Measurements from ENCODE around the gene TAGLN.

TAGLN gene

GRCh38 chr11:117177534-117178209 lies 21.5 kb upstream of the TAGLN start:
- Histone ChIP-seq H4K20me1 (ENCODE audit: insufficient read depth, low read length) (no peaks in the 10 kb centered on the region), H3K9me3 (replicated peaks; ENCODE audit: insufficient read depth, low read length) (no peaks in the 10 kb centered on the region), H3K9me2 (replicated peaks; ENCODE audit: insufficient read depth, low read length) (no peaks in the 10 kb centered on the region), H3K36me3 (replicated peaks; ENCODE audit: insufficient read depth, low read length) (no peaks in the 10 kb centered on the region), H3K27ac (ENCODE audit: low read length) (peak overlapping the region; percentile 18; the same call in 1 of the 2 replicates), H3K27me3 (replicated peaks; ENCODE audit: insufficient read depth, low read length) (no peaks in the 10 kb centered on the region), H3K9ac (ENCODE audit: low read length) (peak overlapping the region; percentile 77; the same call in 1 of the 2 replicates), H3K4me2 (ENCODE audit: low read depth, low read length) (peak overlapping the region; percentile 89), H3K4me3 (ENCODE audit: low read length) (peak overlapping the region; percentile 94), H3K79me2 (ENCODE audit: low read length) (no peaks in the 10 kb centered on the region), H3K4me1 (ENCODE audit: low read length) (peaks cover 15% of the 10 kb centered on the region), H3F3A (ENCODE audit: insufficient read depth, low read length) (0 out of 2 replicates have a peak, but pooled peaks cover 7% of the 10 kb centered on the region), H2AFZ (ENCODE audit: low read length) (peak overlapping the region; percentile 83)
- TF ChIP-seq, protein P1, sequence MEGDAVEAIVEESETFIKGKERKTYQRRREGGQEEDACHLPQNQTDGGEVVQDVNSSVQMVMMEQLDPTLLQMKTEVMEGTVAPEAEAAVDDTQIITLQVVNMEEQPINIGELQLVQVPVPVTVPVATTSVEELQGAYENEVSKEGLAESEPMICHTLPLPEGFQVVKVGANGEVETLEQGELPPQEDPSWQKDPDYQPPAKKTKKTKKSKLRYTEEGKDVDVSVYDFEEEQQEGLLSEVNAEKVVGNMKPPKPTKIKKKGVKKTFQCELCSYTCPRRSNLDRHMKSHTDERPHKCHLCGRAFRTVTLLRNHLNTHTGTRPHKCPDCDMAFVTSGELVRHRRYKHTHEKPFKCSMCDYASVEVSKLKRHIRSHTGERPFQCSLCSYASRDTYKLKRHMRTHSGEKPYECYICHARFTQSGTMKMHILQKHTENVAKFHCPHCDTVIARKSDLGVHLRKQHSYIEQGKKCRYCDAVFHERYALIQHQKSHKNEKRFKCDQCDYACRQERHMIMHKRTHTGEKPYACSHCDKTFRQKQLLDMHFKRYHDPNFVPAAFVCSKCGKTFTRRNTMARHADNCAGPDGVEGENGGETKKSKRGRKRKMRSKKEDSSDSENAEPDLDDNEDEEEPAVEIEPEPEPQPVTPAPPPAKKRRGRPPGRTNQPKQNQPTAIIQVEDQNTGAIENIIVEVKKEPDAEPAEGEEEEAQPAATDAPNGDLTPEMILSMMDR (IDR thresholded peaks at IDR 0.05; ENCODE audit: low read length), result no peak
- no peak for TF ChIP-seq EZH2 (optimal IDR thresholded peaks at IDR 0.05; ENCODE audit: low read depth, low read length)
- TF ChIP-seq EZH2phosphoT487 (IDR thresholded peaks at IDR 0.05; ENCODE audit: low read length), result no peak
- DNase-seq, result no peak

GRCh38 chr11:117178210-117179034 lies 20.7 kb upstream of the TAGLN start, which contains the start of gene SIDT2:
TSS of gene SIDT2 (plus strand) at chr11:117178743. CDS start at chr11:117179264, 521 bp downstream.
- peak within 1 kb of the TSS; percentile 94 for H3K4me3 ChIP-seq (ENCODE audit: low read length)
- H3K79me2 ChIP-seq (ENCODE audit: low read length), result no peaks in the 10 kb centered on the region
- TF ChIP-seq EZH2phosphoT487 (IDR thresholded peaks at IDR 0.05; ENCODE audit: low read length) (no peak), EZH2 (optimal IDR thresholded peaks at IDR 0.05; ENCODE audit: low read depth, low read length) (no peak)
- TF ChIP-seq, protein P1 (IDR thresholded peaks at IDR 0.05; ENCODE audit: low read length), result no peak
- H3K4me2 ChIP-seq (ENCODE audit: low read depth, low read length), result peak within 1 kb of the TSS; percentile 94
- H2AFZ ChIP-seq (ENCODE audit: low read length), result peak within 1 kb of the TSS; percentile 96
- peak; percentile 95 for DNase-seq
- no peaks in the 10 kb centered on the region for H3K9me3 ChIP-seq (replicated peaks; ENCODE audit: insufficient read depth, low read length)
- no peaks in the 10 kb centered on the region for H3K9me2 ChIP-seq (replicated peaks; ENCODE audit: insufficient read depth, low read length)
- H3F3A ChIP-seq (ENCODE audit: insufficient read depth, low read length), result 0 out of 2 replicates have a peak, but pooled peaks cover 2% of the 10 kb centered on the region
- no peaks in the 10 kb centered on the region for H4K20me1 ChIP-seq (ENCODE audit: insufficient read depth, low read length)
- peak within 1 kb of the TSS; percentile 18; the same call in 1 of the 2 replicates for H3K27ac ChIP-seq (ENCODE audit: low read length)
- peak within 1 kb of the TSS; percentile 77 for H3K9ac ChIP-seq (ENCODE audit: low read length)
- H3K4me1 ChIP-seq (ENCODE audit: low read length), result peaks cover 15% of the 10 kb centered on the region
- no peaks in the 10 kb centered on the region for H3K27me3 ChIP-seq (replicated peaks; ENCODE audit: insufficient read depth, low read length)
- H3K36me3 ChIP-seq (replicated peaks; ENCODE audit: insufficient read depth, low read length), result no peaks in the 10 kb centered on the region

- Histone ChIP-seq H3K9ac (ENCODE audit: low read length) (peak overlapping the region; percentile 77), H3K9me3 (replicated peaks; ENCODE audit: insufficient read depth, low read length) (no peaks in the 10 kb centered on the region), H3K27ac (ENCODE audit: low read length) (peak overlapping the region; percentile 17; the same call in 1 of the 2 replicates), H3K4me1 (ENCODE audit: low read length) (peaks cover 15% of the 10 kb centered on the region), H2AFZ (ENCODE audit: low read length) (peak overlapping the region; percentile 96), H3K27me3 (replicated peaks; ENCODE audit: insufficient read depth, low read length) (no peaks in the 10 kb centered on the region), H3F3A (ENCODE audit: insufficient read depth, low read length) (no peaks in the 10 kb centered on the region), H3K9me2 (replicated peaks; ENCODE audit: insufficient read depth, low read length) (no peaks in the 10 kb centered on the region), H3K79me2 (ENCODE audit: low read length) (no peaks in the 10 kb centered on the region), H3K36me3 (replicated peaks; ENCODE audit: insufficient read depth, low read length) (no peaks in the 10 kb centered on the region), H3K4me2 (ENCODE audit: low read depth, low read length) (peak overlapping the region; percentile 94), H4K20me1 (ENCODE audit: insufficient read depth, low read length) (no peaks in the 10 kb centered on the region), H3K4me3 (ENCODE audit: low read length) (peak overlapping the region; percentile 94)
- TF ChIP-seq EZH2 (optimal IDR thresholded peaks at IDR 0.05; ENCODE audit: low read depth, low read length), result no peak
- TF ChIP-seq, protein P1 (IDR thresholded peaks at IDR 0.05; ENCODE audit: low read length), result no peak
- no peak for TF ChIP-seq EZH2phosphoT487 (IDR thresholded peaks at IDR 0.05; ENCODE audit: low read length)
- peak; percentile 26 for DNase-seq
Observed at GRCh38 chr11:117179048-117179999, 19.8 kb upstream of the TAGLN start.

Data from MM.1S (cell line).